Activated CD8-positive, alpha-beta memory T cell treated with anti-CD3 and anti-CD28 coated beads, Interleukin-2, amount 50 U/mL, for 24 hours (primary cell): Measurements from ENCODE around the gene KLF2.

Experiments used
- DNase-seq: peaks from one replicate; pipeline ENCODE4 v3.0.0-alpha.2; 2020; ENCODE audit errors: extremely low read depth

Gene KLF2

DNA sequence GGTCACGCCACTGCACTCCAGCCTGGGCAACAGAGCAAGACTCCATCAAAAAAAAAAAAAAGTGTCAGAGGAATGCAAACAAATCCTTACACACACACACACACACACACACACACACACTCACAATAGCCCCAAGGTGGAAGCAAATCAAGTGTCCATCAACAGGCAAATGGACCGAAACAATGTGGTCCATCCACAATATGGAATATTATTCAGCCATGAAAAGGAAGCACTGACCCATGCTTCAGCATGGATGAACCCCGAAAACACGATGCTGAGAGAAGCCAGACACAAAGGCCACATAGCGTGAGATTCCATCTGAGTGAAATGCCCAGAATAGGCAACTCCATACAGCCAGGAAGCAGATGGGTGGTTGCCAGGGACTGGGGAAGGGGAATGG, 16.5 kb upstream of the KLF2 start:
- no peak for DNase-seq

DNA sequence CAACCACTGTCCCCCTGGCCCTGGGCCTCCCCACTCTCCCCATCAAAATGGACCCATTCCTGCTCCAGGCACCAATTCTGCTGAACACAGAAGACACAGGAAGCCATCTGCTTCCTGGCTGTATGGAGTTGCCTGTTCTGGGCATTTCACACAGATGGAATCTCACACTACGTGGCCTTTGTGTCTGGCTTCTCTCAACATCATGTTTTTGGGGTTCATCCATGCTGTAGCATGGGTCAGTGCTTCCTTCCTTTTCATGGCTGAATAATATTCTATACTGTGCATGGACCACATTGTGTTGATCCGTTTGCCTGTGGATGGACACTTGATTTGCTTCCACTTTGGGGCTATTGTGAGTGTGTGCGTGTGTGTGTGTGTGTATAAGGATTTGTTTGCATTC, 15.0 kb upstream of the KLF2 start:
- DNase-seq, result no peak

DNA sequence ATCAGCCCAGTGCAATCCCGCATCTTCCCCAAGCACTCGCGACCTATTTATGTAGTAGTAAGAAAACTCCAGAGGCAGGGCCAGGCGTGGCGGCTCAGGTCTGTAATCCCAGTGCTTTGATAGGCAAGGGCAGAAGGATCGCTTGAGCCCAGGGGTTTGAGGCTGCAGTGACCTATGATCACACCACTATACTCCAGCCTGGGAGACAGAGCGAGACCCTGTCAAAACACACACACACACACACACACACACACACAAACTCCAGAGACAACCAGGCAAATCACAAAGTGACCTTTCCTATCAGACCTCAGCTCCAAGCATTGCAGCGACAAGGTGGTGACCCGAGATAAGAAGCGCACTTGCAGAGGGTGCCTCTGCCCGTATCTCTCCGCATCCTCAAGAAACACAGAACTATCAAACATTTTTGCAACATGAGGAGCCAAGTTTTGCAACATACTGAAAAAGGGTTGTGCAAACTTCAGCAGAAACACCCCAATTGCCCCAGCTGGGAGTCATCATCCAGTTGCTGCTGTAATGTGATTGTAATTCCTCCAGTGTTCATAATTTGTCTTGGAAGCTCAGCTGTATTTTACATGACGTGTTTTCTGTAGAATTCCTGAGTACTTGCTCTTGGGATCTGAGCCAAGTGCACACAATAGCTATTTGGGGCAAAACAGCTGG, 8.7 kb upstream of the KLF2 start:
- no peak for DNase-seq

DNA sequence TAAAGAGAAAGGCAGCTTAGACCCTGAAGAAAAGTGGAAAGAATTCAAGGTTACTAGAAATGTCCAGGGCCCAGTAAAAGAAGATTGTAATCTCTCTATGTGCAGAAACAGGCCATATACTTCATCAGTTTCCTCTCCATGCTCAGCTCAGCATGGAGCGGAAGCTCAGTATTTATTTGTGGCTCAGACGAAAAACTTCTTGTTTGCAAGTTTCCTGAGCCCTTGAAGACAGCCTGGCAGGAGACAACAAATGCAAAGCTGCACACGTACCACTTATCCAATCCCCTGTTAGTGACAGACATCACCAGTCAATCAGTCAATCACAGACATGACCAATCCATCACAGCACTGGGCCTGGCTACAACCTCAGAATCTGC, 8.1 kb upstream of the KLF2 start:
- no peak for DNase-seq

DNA sequence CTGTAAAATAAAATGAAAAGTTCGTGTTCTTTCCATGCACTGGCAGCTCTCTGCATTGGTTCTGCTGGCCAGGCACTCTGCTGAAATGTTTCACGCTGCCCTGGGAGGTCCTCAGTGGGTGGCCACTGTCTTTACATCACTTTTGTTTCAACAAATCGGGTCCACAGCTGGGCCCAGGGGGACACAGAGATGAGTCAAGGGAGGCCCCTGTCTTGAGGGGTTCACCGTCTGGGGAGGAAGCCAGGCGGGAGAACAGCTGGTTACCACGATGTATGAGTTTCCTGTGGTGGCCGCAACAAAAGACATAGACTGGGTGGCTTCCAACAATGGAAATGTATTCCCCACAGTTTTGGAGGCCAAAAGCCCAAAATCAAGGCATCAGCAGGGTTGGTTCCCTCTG, 5.1 kb upstream of the KLF2 start:
- no peak for DNase-seq

DNA sequence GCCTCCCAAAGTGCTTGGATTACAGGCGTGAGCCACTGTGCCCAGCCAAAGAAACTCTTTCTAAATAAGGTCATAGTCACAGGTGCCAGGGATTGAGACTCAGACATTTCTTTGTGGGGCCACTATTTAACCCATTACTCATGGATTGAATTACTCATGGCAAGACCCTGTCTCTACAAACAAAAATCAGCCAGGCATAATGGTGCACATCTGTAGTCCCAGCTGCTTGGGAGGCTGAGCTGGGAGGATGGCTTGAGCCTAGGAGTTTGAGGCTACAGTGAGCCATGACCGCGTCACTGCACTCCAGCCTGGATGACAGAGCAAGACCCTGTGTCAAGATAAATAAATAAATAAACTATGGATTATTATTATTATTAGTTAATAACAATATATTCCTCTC, 3.6 kb upstream of the KLF2 start:
- DNase-seq, result no peak

DNA sequence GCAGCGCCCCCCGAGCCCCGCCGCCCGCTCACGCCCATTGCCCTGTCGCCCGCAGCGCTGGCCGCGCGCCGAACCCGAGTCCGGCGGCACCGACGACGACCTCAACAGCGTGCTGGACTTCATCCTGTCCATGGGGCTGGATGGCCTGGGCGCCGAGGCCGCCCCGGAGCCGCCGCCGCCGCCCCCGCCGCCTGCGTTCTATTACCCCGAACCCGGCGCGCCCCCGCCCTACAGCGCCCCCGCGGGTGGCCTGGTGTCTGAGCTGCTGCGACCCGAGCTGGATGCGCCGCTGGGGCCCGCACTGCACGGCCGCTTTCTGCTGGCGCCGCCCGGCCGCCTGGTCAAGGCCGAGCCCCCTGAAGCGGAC, 518 bp downstream of the KLF2 start:
- no peak for DNase-seq

DNA sequence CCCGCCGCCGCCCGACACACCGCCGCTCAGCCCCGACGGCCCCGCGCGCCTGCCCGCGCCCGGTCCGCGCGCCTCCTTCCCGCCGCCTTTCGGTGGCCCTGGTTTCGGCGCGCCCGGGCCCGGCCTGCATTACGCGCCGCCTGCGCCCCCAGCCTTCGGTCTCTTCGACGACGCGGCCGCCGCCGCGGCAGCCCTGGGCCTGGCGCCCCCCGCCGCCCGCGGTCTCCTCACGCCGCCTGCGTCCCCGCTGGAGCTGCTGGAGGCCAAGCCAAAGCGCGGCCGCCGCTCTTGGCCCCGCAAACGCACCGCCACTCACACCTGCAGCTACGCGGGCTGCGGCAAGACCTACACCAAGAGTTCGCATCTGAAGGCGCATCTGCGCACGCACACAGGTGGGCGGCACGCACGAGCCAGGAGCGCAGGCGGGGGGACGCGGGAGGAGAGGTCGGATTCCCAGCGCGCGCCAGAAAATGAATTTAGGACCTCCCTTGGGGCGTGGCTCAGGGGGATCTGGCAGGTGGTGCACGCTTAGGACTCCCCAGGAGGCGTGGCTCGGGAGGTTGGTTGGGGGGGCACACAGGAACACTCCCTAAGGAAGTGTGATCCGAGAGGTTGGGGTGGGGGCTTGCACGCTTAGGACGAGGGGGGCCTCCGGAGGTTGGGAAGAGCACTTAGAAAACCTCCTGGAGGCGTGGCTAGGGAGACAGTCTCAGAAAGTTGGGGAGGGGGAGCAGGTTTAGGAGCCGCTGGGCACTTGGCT, 1.2 kb downstream of the KLF2 start:
- DNase-seq, result no peak

DNA sequence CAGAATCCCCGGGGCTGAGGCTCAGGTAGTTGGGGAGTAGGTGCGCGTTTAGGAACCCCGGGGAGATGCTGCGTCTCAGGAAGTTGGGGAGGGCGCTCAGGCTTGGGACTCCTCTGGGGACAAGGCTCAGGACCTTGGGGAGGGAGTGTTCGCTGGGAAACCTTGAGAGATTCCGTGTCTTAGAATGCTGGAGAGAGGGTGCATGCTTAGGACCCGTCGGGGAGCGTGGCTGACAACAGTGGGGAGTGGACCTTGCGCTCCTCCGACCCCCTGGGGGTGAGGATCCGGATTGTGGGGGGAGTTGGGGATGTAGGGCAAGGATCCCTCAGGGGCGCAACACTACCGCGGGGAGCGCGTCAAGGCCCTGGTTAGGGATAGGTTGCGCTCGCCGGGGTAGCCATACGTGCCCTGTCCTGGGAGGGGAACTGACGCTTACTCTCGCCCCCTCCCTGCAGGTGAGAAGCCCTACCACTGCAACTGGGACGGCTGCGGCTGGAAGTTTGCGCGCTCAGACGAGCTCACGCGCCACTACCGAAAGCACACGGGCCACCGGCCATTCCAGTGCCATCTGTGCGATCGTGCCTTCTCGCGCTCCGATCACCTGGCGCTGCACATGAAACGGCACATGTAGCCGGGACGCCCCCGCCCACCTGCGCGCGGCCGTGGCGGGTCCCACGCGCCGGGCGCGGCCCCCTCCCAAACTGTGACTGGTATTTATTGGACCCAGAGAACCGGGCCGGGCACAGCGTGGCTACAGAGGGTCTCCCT, 2.0 kb downstream of the KLF2 start:
- no peak for DNase-seq

DNA sequence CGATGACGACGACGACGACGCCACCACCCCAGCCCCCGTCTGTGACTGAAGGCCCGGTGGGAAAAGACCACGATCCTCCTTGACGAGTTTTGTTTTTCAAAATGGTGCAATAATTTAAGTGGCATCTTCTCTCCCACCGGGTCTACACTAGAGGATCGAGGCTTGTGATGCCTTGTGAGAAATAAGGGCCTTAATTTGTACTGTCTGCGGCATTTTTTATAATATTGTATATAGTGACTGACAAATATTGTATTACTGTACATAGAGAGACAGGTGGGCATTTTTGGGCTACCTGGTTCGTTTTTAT, 2.5 kb downstream of the KLF2 start:
- DNase-seq, result no peak

DNA sequence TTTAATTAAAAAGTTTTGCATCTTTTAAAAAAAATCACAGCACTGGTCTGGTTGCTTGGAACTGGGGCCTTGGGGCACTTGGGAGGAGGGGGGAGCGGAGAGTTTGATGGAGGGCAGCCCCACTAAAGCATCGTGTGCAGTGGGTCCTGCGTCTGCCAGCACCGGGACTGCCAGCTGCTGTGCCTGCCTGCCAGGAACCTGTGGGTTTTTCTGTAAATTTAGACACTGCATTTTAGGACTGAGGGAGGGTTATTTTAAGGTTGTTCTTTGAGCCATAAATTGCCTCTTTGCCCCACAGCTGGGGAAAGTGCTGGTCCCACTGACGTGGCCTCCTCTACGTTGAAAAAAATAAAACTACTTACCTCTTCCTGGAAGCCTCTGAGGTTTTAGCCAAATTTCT, 2.9 kb downstream of the KLF2 start:
- DNase-seq, result no peak

DNA sequence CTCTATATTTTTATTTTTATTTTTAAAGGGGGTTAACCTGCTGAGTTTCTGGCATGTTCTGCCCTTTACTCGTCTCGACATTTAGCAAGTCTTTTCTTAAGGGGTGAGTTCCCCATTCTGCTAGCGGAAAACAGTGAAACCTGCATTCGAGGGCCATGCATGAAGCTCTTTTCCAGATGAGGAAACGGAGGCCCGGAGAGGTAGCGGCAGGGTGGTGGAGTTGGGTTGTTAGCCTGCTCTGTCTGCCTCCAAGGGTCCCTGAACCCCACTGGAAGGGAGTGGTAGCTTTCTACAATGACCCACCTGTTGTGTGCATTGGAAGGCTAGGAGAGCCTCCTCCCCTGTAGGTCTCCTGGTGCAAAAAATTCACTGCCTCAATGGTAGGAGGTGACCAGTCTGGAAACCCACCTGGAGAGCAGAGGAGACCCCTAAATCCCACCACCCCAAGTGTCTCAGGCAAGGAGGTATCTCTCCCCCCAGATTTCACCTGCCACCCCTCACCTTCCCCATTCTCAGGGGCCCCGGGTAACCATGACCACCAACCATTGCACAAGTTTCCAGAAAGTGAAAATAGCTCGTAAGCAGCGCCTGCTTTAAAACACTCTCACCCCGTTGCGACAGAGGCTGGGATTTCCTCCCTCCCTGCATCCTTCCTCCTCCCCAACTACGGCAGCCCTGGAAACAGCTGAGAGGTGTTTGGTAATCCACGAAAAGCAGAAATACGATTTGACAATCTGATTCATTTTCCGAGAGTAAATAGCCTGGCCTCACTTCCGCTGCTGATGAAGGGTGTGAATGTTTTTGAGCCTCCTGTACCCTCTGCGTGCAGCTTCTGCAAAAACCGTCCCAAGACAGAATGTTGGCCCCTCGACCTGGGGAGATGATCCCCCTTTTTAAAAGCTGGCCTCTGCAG, 3.5 kb downstream of the KLF2 start:
- no peak for DNase-seq

DNA sequence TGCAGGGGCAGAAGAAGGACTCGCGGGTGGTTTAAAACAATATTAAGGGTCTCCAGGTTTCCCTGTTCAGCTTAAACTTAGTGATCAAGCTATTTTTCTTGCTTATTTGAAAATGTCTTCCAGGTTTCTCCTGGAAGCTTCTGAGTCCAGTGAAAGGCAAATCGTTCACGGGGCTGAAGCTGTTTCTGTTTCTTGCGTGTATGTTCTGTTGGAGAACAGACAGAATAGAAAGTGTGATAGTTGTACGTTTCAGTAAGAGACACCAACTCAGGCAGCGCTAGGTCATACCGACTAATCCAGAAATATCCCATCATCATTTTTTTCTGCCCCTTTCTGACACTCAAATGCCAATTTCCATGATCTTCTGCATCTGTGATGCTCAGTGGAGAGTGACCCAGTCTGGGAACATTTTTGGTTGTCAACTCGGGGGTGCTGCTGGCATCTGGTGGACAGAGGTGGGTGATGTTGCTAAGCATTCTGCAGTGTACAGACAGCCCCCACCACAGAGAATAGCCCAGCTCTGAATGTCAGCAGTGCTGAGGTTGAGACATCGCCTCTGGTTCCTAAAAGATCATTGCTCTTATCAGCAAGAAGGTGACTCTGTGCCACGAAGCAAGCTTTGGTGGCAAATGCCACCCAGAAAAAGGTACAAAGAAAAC, 4.3 kb downstream of the KLF2 start:
- no peak for DNase-seq

DNA sequence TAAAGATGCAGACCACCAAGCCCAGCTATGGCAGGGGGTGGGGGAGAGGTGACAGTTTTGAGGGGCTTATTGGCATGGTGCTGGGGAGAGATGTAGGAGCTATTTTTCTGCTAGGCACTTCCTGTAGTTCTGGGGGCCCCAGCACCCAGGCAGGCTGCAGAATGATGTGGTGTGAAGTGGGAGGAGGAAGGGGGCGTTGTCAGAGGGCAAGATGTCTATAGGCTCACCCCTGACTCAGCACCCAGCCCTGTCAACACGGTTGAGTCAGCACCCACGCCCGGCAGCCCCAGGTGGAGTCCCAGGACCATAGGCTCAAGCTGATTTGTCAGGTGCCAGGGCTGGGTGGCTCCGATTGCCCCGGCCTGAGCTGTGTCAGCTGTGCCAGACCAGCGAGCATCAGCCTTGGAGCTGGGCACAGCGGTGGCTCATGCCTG, 5.8 kb downstream of the KLF2 start:
- peak; percentile 88 for DNase-seq

DNA sequence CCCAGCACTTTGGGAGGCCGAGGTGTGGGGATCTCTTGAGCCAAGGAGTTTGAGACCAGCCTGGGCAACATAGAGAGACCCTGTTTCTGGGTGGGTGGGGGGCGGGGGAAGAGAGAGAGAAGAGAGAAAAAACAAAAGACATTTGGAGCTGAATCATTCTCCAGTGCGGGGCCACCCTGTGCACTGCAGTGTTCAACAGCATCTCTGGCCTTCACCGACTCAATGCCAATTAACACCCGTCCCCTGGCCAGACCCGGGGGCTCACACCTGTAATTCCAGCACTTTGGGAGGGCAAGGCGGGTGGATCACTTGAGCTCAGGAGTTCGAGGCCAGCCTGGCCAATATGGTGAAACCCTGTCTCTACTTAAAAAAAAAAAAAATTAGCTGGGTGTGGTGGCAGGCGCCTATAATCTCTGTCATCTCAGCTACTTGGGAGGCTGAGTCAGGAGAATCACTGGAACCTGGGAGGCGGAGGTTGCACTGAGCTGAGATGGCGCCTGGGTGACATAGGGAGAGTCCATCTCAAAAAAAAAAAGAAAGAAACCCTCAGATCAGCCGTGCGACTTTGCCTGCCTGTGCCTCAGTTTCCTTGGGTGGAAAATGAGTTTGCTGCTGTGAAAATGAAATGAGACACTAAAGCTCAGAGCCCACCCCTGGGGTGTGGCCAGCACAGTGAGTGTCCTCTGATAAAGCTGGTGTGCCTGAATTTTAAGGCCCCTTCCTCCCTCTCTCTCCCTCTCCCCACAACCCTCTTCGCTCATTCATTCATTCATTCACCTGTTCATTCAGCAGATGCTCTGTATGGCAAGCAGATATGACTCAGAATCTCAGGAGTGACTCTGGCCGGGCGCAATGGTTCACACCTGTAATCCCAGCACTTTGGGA, 6.4 kb downstream of the KLF2 start:
- no peak for DNase-seq

DNA sequence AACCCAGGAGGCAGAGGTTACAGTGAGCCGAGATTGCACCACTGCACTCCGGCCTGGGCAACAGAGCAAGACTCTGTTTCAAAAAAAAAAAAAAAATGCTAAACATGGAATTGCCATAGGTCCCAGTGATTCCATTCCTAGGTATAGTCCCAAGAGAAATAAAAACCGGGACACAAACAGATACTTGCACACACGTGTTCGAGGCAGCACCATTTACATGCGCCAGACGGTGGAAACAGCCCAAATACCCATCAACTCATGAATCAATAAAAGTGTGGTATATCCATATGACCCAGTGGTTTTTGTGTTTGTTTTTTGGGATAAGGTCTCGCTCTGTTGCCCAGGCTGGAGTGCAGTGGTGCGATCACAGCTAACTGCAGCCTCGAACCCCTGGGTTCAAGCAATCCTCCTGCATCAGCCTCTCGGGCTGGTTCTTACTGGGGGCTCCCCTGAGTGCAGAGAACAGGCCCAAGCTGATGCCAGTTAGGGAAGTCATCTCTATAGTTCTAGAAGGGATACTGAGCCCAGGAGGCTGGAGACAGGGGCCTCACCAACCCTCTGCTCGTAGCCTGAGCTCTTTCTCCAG, 8.5 kb downstream of the KLF2 start:
- DNase-seq, result no peak

DNA sequence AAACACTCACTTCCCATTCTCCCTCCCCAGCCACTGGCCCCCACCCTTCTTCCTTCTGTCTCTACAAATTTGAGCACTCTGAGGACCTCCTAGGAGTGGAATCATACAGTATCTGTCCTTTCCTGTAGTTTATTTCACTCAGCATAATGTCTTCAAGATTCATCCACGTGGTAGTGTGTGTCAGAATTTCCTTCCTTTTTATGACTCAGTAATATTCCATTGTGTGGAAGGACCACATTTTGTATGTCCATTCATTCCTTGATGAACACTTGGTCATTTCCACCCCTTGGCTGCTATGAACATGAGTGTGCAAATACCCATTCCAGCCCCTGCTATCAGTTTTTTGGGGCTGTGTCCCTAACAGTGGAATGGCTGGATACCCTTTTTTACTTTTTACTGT, 9.8 kb downstream of the KLF2 start:
- no peak for DNase-seq

DNA sequence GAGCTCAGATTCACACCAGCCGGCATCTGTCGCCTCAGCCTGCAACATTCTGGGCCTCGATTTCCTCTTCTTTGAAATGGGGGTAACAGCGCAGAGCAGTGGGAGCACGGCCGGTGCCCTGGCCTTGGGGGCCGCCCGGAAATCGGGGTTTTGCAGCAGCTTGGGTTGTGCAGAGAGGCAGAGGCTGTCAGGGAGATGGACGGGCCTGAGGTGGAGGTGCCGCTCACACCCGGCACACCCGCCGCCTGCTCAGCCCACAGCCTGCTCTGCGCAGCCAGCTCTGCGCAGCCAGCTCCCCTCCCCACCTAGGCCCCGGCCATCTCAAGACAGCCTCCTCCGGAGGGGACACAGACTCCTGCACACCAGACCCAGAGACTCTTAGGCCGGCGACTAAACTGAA, 10.6 kb downstream of the KLF2 start:
- DNase-seq, result no peak

DNA sequence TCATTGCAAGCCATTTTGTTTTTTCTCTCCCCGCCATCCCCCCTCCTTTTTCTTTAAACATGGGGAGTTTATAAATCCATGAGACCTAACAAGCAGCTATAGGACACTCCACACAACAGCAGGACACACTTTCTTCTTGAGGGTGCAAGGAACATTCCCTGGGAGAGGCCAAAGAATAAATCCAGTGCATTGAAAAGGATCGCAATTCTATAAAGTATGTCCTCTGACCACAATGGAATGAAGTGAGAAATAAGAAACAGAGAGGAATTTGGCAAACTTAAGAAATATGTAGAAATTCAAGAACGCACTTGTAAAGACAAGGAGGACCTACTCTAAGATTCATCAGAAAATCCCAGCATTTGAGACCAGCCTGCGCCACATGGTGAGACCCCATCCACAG, 11.9 kb downstream of the KLF2 start:
- no peak for DNase-seq

DNA sequence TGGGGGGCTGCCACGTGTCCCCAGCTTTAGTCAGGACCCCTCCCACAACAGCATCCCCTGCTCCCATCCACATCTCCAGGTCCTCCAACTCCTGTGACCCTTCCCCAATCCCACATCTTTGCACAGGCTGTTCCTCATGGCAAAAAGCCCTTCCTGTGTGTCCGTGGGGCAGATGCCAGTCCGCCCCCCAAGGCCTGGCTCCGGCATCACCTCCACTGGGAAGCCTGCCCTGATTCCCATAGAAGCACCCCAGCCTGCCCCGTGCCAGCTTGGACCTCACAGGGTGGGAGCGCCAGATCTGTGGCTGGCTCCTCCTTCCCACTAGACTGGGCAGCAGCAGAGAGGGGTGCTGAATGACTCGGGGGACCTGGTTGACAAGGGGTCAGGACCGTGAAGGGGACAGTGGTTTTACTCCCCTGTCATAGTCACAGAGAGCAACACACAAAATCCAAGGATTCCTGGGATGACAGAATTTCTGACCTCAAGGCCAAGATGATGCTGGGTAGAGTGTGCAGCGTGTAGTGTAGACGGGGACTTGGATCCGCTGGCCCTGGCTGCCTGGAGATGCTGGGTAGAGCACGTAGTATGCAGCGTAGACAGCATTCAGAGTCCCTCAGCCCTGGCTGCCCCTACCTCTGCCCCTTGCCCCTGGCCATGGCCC, 13.3 kb downstream of the KLF2 start:
- DNase-seq, result no peak
